Keratinocyte (primary cell): Measurements from ENCODE around the gene PRSS21.

Experiments
- EZH2 ChIP-seq: IDR thresholded peaks from one replicate; pipeline ENCODE4 v1.6.1; 2012; ENCODE audit warnings: inconsistent platforms, mild to moderate bottlenecking, low read length, moderate library complexity
- TF ChIP-seq, protein P1 (sequence below), 3 experiments: IDR thresholded peaks in 1 of 3; conservative IDR thresholded peaks in 1 of 3; optimal IDR thresholded peaks in 1 of 3; 2 replicates in 2 of 3; 3 replicates in 1 of 3; pipeline versions ENCODE3 to v1.5.1; 2011; ENCODE audit warnings: low read length in 3 of 3, mild to moderate bottlenecking in 3 of 3, moderate library complexity in 2 of 3, control low read depth in 1 of 3, inconsistent platforms in 1 of 3; ENCODE audit not compliant: insufficient read depth in 2 of 3; ENCODE audit errors: extremely low read depth in 1 of 3

- TF ChIP-seq, protein P1, sequence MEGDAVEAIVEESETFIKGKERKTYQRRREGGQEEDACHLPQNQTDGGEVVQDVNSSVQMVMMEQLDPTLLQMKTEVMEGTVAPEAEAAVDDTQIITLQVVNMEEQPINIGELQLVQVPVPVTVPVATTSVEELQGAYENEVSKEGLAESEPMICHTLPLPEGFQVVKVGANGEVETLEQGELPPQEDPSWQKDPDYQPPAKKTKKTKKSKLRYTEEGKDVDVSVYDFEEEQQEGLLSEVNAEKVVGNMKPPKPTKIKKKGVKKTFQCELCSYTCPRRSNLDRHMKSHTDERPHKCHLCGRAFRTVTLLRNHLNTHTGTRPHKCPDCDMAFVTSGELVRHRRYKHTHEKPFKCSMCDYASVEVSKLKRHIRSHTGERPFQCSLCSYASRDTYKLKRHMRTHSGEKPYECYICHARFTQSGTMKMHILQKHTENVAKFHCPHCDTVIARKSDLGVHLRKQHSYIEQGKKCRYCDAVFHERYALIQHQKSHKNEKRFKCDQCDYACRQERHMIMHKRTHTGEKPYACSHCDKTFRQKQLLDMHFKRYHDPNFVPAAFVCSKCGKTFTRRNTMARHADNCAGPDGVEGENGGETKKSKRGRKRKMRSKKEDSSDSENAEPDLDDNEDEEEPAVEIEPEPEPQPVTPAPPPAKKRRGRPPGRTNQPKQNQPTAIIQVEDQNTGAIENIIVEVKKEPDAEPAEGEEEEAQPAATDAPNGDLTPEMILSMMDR (optimal IDR thresholded peaks at IDR 0.05 in 1 of 3, IDR thresholded peaks at IDR 0.05 in 1 of 3, conservative IDR thresholded peaks at IDR 0.05 in 1 of 3; ENCODE audit: extremely low read depth in 1 of 3, insufficient read depth in 2 of 3, low read length in 3 of 3), result no peak
- TF ChIP-seq EZH2, result no peak
Observed at GRCh38 chr16:2804728-2805127, 12.3 kb upstream of the PRSS21 start.
